Heart left ventricle (tissue), 16 donors: Measurements from ENCODE around the gene BANK1. TPM values are rescaled to one million over a fixed set of nuclear protein-coding genes. Genes with fewer than 3 reads are reported as not detected.

Experiments used
- ATAC-seq, 4 donors: fragments of 200-7000 bp; cut with Tn5 transposase; one replicate each; pipeline ENCODE4 v1.9.1; 2020 to 2022; ENCODE audit warnings: moderate library complexity in 4 of 4, mild to moderate bottlenecking in 3 of 4, moderate number of reproducible peaks in 1 of 4
- DNase-seq, 5 donors: peaks; one replicate each; pipeline ENCODE4 v3.0.0-alpha.2; 2020
- H3K27ac ChIP-seq, 12 donors: fragments of 200-600 bp; sonication (generic) in 4 of 12; one replicate each; pipeline versions ENCODE4 v1.5.0 to v1.8.0; 2016 to 2022; ENCODE audit warnings: mild to moderate bottlenecking in 2 of 12
- H3K27me3 ChIP-seq, 9 donors: fragments of 200-600 bp; sonication (generic) in 2 of 9; one replicate each; pipeline versions ENCODE4 v1.5.1 to v1.8.0; 2016 to 2022; ENCODE audit warnings: mild to moderate bottlenecking in 3 of 9
- H3K36me3 ChIP-seq, 9 donors: fragments of 200-600 bp; sonication (generic) in 2 of 9; one replicate each; pipeline versions ENCODE4 v1.5.0 to v1.8.0; 2018 to 2022; ENCODE audit warnings: mild to moderate bottlenecking in 2 of 9
- H3K4me1 ChIP-seq, 12 donors: fragments of 200-600 bp; sonication (generic) in 4 of 12; one replicate each; pipeline versions ENCODE4 v1.5.0 to v1.8.0; 2016 to 2022; ENCODE audit warnings: mild to moderate bottlenecking in 3 of 12
- H3K4me3 ChIP-seq, 12 donors: fragments of 200-600 bp; sonication (generic) in 4 of 12; one replicate each; pipeline versions ENCODE4 v1.5.0 to v1.8.0; 2017 to 2022; ENCODE audit warnings: mild to moderate bottlenecking in 9 of 12, moderate library complexity in 4 of 12
- H3K9me3 ChIP-seq, 12 donors: fragments of 200-600 bp; sonication (generic) in 4 of 12; one replicate each; pipeline versions ENCODE4 v1.5.0 to v1.8.0; 2016 to 2022; ENCODE audit warnings: mild to moderate bottlenecking in 1 of 12
- POLR2A ChIP-seq, 2 donors: fragments of 450-650 bp; IDR thresholded peaks; one replicate each; pipeline ENCODE4 v1.6.1; 2017; ENCODE audit warnings: antibody characterized with exemption in 2 of 2, mild to moderate bottlenecking in 2 of 2, moderate library complexity in 2 of 2
- WGBS, 4 donors: extraction: QIAGEN DNeasy Blood & Tissue Kit in 2 of 4; methylation state at CpG; one replicate each; pipeline versions ENCODE4 v1.1.5 to v1.1.7; 2013 to 2018; 5-methylcytosine and 5-hydroxymethylcytosine counted together
- intact Hi-C, 10 donors: fragments of 100-400 bp; cut with DNase I; formaldehyde crosslinking; loops; one replicate each; pipeline versions ENCODE4 v1.11.1 to v1.14.2; 2022
- polyA plus RNA-seq, 2 donors: library from polyadenylated mRNA; stranded (reverse); fragments of 200-250 nt; gene quantifications; one replicate each; pipeline ENCODE4 v1.2.3, GENCODE V29; 2013
- total RNA-seq, 9 donors: library from RNA; depleted of rRNA in 2 of 9; stranded (reverse); fragments of >200 nt in 2 of 9; fragmentation: NEBNext Ultra II Directional in 3 of 9; extraction: Animal tissue kit (Norgen Biotek cat#: 25700) in 3 of 9; gene quantifications; one replicate each; pipeline versions ENCODE4 v1.1.0 to v1.2.4, GENCODE V29; 2016 to 2023
- TF ChIP-seq, protein P1 (sequence below), 12 donors: fragments of 200-600 bp; sonication (generic) in 4 of 12; IDR thresholded peaks; one replicate each; pipeline versions ENCODE4 v1.5.0 to v1.8.0; 2018 to 2022; ENCODE audit warnings: antibody characterized with exemption in 12 of 12, mild to moderate bottlenecking in 5 of 12
- donor health status: ischemic (EF 13 %, LVEDD 7.1; RV severe dilation, severe dysfunction).
- donor health status: healthy with polysubstance abuse.
- donor health status: DM: no; HTN: yes; CAD: no.
- donor health status: DM: no; HTN: no; CAD: no.
- donor health status: ischemic (EF 25% LVEDD 6.9; RV normal size, moderate dysfunction).
- donor health status: ischemic (EF 25% LVEDD 5.7; RV mildly dilated, moderate dysfunction).
- donor health status: healthy.
- donor health status: DM: yes; HTN: yes; CAD: no.
- donor health status: ischemic (EF 35%, LVEDD 5.7; RV mildly dilated, moderate dysfunction).
- donor health status: nonischemic (EF 11% LVEDD 7.7; RV severe dilation, severe dysfunction).
- donor health status: DM: yes; HTN: yes; CAD: no.
- donor health status: PGD.
- donor health status: ischemic (EF 29% LVEDD 5.4; RV normal size, mild dysfunction).
- donor health status: nonischemic (EF 23%, LVEDD 6.1; RV moderate dilation, normal function).

The BANK1 gene
- total and polyA plus RNA-seq, 11 donors: 0.08 to 2.7 (median 0.46) TPM; not detected in 4

DNA sequence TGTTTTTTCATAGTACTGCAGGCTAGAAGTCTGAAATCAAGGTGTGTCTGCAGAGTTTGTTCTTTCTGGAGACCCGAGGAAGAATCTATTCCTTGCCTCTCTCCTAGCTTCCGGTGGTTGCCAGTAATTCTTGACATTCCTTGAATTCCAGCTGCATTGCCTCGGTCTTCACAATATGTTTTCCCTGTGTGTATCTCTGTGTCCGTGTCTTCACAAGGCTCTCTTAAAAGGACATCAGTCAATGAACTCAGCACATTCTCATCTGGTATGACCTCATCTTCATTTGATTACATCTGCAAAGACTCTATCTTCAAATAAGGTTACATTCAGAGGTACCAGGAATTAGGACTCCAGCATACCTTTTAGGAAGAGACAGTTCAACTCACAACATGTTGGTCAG is 163.4 kb downstream of the BANK1 start:
- Histone ChIP-seq H3K4me1 (no peaks in the 10 kb centered on the region), H3K27me3 (no peaks in the 10 kb centered on the region), H3K4me3 (no peak overlapping the region), H3K27ac (no peak overlapping the region), H3K36me3 (no peaks in the 10 kb centered on the region), H3K9me3 (no peaks in the 10 kb centered on the region)
- ATAC-seq (no peak), DNase-seq (no peak)
- WGBS, 4 donors: 3 to 13% (median 9%) methylated on average over 4 of the region's 4 CpGs
- TF ChIP-seq POLR2A (IDR thresholded peaks at IDR 0.05): no peak
- TF ChIP-seq, protein P1, sequence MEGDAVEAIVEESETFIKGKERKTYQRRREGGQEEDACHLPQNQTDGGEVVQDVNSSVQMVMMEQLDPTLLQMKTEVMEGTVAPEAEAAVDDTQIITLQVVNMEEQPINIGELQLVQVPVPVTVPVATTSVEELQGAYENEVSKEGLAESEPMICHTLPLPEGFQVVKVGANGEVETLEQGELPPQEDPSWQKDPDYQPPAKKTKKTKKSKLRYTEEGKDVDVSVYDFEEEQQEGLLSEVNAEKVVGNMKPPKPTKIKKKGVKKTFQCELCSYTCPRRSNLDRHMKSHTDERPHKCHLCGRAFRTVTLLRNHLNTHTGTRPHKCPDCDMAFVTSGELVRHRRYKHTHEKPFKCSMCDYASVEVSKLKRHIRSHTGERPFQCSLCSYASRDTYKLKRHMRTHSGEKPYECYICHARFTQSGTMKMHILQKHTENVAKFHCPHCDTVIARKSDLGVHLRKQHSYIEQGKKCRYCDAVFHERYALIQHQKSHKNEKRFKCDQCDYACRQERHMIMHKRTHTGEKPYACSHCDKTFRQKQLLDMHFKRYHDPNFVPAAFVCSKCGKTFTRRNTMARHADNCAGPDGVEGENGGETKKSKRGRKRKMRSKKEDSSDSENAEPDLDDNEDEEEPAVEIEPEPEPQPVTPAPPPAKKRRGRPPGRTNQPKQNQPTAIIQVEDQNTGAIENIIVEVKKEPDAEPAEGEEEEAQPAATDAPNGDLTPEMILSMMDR (IDR thresholded peaks at IDR 0.05): no peak
- intact Hi-C loops: no loop called here

DNA sequence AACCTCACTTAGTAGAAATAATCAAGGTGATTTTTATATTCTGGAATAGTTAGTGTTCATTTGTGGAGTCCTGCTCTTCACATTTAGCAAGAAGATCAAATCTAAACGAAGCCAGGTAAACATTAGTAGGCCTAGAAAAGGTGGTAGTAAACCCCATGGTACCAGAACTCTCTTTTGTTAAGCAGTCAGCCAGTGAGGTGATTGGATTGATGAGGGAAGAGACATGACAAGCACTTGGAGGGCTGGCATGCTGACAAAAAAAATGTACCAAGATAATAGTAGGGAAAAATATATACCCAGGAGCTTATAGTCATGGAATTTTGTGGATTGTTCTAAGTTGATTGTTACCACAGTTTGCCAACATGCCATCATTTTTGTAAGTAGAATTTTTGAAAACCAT is 163.8 kb downstream of the BANK1 start:
- intact Hi-C loops: no loop called here
- DNase-seq (no peak), ATAC-seq (no peak)
- H3K4me3 ChIP-seq: no peak overlapping the region
- WGBS, 4 donors: 61 to 82% (median 65%) methylated on average over 1 of the region's 1 CpG
- no peaks in the 10 kb centered on the region for H3K27me3 ChIP-seq
- no peaks in the 10 kb centered on the region for H3K36me3 ChIP-seq
- H3K9me3 ChIP-seq: no peaks in the 10 kb centered on the region
- H3K27ac ChIP-seq: no peak overlapping the region
- TF ChIP-seq, protein P1 (IDR thresholded peaks at IDR 0.05): no peak
- no peak for TF ChIP-seq POLR2A (IDR thresholded peaks at IDR 0.05)
- no peaks in the 10 kb centered on the region for H3K4me1 ChIP-seq

DNA sequence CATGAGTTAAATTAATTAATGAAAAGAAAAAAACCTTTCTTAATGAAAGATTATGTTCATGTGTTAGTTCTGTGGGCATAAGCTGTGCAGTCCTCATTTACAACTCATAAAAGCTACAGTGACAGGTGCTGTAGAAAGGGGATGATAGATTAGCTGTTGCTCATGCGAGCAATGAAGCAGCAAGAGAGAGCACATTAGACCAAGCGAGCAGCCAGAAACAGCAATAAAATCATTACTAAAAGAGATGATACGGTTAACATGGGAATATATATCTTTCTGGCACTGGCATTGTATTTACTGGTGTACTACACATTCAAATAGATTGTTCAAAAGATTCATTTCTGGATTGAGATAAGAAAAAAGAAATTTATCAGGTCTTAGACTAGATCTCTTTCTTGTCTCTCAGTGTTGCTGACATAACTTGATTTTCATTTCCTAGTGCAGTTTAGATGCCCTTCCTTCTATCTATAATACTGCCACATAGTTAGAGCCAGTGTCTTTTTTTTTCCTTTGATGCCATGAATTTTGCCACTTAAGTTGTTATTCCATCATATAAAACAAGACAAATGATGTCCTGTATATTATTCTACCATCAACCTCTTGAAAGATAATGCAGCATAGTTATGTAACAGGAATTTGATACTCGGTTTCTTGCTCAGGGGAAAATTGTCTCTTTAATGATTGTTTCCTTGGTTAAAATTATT is 164.6 kb downstream of the BANK1 start:
- Histone ChIP-seq H3K27me3 (no peaks in the 10 kb centered on the region), H3K4me1 (no peaks in the 10 kb centered on the region), H3K9me3 (no peaks in the 10 kb centered on the region), H3K4me3 (no peak overlapping the region), H3K27ac (no peak overlapping the region), H3K36me3 (no peaks in the 10 kb centered on the region)
- ATAC-seq (no peak), DNase-seq (no peak)
- TF ChIP-seq, protein P1 (IDR thresholded peaks at IDR 0.05): no peak
- no peak for TF ChIP-seq POLR2A (IDR thresholded peaks at IDR 0.05)
- intact Hi-C loops: no loop called here
- WGBS, 4 donors: 76 to 82% (median 78%) methylated on average over 4 of the region's 4 CpGs

DNA sequence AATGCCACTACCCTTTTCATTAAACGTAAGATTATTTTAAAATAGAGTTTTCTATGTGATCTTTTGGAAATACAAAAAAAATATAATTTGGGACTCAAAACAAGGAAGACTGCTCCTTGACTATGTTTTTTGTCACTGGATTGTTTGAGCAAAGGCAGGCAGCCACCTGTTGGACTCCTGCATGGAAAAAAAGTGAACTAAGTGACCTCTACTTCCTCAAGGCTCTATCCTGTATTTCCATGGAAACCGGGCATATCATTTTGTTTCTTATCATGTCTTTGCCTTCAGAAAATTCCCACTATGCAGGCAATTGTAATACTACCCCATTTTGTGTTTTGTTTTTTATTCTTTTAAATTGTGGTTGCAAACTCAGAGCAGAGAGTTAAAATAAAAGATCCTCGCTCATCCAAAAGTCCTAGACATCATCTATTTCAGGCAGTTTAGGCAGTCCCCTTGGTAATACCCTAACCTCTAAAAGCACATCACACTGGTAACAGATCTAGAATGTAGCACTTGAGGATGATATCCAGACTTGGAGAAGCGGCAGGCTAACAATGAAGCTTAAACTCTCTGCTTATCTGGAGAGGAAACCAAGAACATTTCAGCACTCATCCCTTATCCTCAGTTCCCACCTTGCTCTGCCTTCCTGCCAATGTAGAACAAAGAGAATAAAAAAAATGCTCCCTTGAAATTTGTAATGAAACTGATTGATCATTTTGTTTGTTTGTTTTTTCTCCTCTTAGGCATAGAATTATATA is 165.7 kb downstream of the BANK1 start:
- no peaks in the 10 kb centered on the region for H3K36me3 ChIP-seq
- H3K4me3 ChIP-seq: no peak overlapping the region
- ATAC-seq (no peak), DNase-seq (no peak)
- WGBS, 4 donors: 48 to 55% (median 52%) methylated on average over 4 of the region's 4 CpGs
- no peak overlapping the region for H3K27ac ChIP-seq
- no peak for TF ChIP-seq POLR2A (IDR thresholded peaks at IDR 0.05)
- TF ChIP-seq, protein P1 (IDR thresholded peaks at IDR 0.05): no peak
- intact Hi-C loops: no loop called here
- no peaks in the 10 kb centered on the region for H3K4me1 ChIP-seq
- no peaks in the 10 kb centered on the region for H3K9me3 ChIP-seq
- no peaks in the 10 kb centered on the region for H3K27me3 ChIP-seq
